GM18951 (cell line): ENCODE measurements around the gene CALCOCO2.

Source experiments
- POLR2A ChIP-seq: IDR thresholded peaks from 4 replicates; pipeline ENCODE4 v1.6.1; 2011; ENCODE audit warnings: mild to moderate bottlenecking; ENCODE audit not compliant: insufficient read length, insufficient read depth; ENCODE audit errors: extremely low read depth
- in situ Hi-C: fragments of 300-500 bp; cut with MboI; formaldehyde crosslinking; loops from one replicate; pipeline ENCODE4 v1.12.0; 2022; ENCODE audit warnings: low sequenced_read_pairs, mixed read lengths, inconsistent platforms; ENCODE audit not compliant: unreplicated experiment

The CALCOCO2 gene

GRCh38 chr17:48907713-48908046 lies 76.8 kb downstream of the CALCOCO2 start:
- no peak for TF ChIP-seq POLR2A
- in situ Hi-C loops = no loop called here

DNA sequence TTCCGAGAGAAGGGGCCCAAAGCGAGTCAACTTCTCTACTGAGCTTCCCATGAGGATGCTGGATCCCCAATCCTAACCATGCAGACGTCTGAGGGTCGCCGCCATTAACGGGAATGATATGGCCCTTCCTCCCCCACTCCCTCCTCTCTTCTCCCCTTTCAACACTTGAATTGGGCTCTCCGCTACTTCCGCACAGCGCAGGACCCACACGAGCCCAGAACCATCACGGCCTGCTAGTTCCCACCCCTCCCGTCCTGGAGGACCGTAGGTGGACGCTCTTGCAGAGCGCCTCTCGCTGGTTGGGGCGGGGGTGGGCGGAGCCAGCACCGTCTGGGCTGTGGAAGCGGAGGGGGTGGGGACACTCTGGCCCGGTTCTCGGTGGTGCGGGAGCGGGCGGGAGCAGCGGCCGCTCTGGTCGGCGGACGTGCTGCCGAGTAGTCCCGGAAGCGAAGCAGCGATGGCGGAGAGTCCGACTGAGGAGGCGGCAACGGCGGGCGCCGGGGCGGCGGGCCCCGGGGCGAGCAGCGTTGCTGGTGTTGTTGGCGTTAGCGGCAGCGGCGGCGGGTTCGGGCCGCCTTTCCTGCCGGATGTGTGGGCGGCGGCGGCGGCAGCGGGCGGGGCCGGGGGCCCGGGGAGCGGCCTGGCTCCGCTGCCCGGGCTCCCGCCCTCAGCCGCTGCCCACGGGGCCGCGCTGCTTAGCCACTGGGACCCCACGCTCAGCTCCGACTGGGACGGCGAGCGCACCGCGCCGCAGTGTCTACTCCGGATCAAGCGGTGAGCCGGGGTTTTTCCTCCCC lies 77.4 kb downstream of the CALCOCO2 start, which contains the start of gene UBE2Z:
Gene UBE2Z, plus strand, starts transcription at position 361 of the 797 bp plus-strand sequence. Its CDS starts 97 bp downstream, at position 458.
- peak; percentile 89 for TF ChIP-seq POLR2A
- in situ Hi-C loops = no loop called here

GRCh38 chr17:48908853-48909394 lies 78.1 kb downstream of the CALCOCO2 start:
- in situ Hi-C loops = no loop called here
- TF ChIP-seq POLR2A = no peak

DNA sequence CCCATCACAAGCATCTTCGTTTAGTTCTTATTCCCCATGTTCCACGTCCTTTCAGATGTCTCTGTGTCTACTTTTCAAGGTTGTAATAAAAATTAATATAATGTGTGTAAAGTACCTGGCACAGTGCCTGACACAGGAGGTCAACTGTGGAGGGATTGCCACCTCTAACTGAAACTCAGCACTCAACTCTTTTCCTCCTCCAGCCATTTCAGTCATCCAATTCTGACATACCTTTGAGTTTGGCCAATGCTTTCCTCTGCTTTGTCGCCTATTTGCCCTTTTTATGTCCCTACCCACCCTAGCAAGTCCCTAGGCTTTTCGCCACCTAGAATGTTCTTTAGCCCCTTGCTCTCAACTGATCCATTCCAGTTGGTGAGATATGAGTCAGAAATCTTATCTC lies 78.9 kb downstream of the CALCOCO2 start:
- in situ Hi-C loops = no loop called here
- no peak for TF ChIP-seq POLR2A

DNA sequence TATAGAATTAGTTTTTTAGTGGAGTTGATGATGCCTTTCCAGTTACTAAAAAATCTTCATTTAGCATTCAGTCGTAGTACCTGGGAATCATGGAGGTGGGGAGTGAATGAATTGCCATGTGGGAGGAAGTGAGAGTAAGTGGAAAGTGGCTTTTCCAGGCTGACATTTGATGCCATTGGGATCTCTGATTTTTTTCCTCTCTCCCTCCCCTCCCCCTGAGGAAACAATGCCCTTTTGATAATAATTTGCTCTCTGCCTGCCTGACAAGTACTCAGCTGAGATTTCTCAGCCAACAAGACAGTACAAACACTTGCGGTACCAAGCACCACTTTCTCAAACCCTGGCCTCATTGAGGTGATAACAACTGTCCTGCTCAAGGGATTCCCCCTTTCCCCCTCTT lies 79.5 kb downstream of the CALCOCO2 start:
- no peak for TF ChIP-seq POLR2A
- in situ Hi-C loops = no loop called here

DNA sequence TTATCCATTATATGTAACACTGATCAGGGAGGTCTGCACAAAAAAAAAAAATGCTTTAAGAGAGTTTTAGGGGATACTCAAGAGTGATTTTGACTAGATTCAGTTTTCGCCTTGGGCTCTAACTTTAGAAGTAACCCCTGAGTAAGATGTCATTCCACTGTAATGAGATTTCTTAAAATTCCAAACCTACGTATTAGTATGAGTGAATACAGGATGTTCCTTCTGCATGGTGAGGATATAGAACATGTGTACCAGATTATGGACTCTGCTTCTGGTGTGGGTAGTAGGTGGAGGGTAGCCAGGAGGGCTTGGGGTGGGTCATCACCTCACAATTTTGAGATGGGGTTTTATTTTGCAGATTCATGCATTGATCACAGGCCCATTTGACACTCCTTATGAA lies 81.6 kb downstream of the CALCOCO2 start:
- in situ Hi-C loops = no loop called here

More for the DNA sequence above, 81.6 kb downstream of the CALCOCO2 start:
- TF ChIP-seq POLR2A = no peak
